Measurements from ENCODE around the gene FILIP1L. TPM values are rescaled to one million over a fixed set of nuclear protein-coding genes. Genes with fewer than 3 reads are reported as not detected.

FILIP1L gene
- total RNA-seq, 1 donor: 15.2 TPM

DNA sequence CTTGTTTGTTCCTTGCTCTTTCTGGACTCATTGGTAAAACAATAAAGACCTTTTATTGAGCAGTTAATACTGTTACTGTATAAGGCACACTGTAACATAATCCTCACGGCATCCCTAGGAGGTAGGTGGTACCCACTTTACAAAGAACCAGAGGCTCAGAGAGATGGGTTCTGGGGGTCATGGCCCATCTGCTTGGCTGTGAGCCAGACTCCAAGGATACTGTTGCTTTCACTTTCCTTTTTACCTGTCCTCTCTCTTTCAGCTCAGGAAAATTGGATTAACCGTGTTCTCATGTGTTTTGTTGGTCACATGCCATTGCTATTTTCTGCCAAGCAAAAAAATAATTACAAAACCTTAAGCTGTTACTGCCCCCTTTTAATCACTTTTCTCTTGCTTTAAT, 34.8 kb upstream of the FILIP1L start:
- DNase-seq (ENCODE audit: low read depth): no peak

GRCh38 chr3:100144255-100144866, 30.1 kb upstream of the FILIP1L start:
- DNase-seq (ENCODE audit: low read depth): no peak
- no peak overlapping the region for H3K4me3 ChIP-seq (ENCODE audit: low read depth, low read length)
- TF ChIP-seq, protein P1, sequence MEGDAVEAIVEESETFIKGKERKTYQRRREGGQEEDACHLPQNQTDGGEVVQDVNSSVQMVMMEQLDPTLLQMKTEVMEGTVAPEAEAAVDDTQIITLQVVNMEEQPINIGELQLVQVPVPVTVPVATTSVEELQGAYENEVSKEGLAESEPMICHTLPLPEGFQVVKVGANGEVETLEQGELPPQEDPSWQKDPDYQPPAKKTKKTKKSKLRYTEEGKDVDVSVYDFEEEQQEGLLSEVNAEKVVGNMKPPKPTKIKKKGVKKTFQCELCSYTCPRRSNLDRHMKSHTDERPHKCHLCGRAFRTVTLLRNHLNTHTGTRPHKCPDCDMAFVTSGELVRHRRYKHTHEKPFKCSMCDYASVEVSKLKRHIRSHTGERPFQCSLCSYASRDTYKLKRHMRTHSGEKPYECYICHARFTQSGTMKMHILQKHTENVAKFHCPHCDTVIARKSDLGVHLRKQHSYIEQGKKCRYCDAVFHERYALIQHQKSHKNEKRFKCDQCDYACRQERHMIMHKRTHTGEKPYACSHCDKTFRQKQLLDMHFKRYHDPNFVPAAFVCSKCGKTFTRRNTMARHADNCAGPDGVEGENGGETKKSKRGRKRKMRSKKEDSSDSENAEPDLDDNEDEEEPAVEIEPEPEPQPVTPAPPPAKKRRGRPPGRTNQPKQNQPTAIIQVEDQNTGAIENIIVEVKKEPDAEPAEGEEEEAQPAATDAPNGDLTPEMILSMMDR (IDR thresholded peaks at IDR 0.05; ENCODE audit: insufficient read depth, low read length): no peak

More for the DNA sequence above, 34.8 kb upstream of the FILIP1L start:
- TF ChIP-seq, protein P1 (IDR thresholded peaks at IDR 0.05; ENCODE audit: insufficient read depth, low read length): no peak
- H3K4me3 ChIP-seq (ENCODE audit: low read depth, low read length): no peak overlapping the region

DNA sequence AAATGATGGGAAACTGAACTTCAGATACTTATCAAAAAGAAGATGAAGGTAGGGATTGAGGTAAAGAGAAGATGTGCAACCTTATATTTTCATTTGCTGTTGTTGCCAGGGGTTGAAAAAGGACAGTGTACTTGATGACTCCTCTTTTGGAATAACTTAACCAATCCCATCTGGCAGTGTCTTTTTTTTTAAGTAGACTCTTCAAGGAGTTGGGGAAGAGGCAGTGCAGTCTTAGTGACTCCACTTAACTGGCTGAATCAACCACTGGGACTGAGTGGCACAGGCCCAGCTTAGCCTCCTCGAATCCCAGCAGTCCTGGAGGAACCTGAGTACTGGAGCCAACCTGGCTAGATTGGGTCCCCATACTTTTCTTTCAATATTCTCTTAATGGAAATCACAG, 27.3 kb upstream of the FILIP1L start:
- H3K4me3 ChIP-seq (ENCODE audit: low read depth, low read length): no peak overlapping the region
- no peak for DNase-seq (ENCODE audit: low read depth)
- TF ChIP-seq, protein P1 (IDR thresholded peaks at IDR 0.05; ENCODE audit: insufficient read depth, low read length): no peak

DNA sequence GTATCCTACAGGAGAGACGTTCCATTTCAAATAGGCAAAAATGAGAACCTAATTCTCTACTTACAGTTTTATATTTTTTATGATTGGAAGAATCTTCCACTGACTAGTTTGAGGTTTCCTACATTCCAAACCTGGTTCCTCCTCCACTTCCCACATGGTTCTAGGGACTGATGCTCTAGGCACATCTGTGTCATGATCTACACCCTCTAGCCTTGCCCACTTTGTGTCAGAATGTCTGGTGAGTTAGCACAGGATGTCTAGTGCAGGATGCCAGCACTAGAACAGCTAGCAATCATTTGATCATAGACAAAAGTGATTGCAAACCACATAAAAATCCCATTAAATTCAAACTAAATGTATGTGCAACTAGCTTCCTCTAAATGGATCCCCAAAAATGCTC, 26.7 kb upstream of the FILIP1L start:
- DNase-seq (ENCODE audit: low read depth): no peak
- TF ChIP-seq, protein P1 (IDR thresholded peaks at IDR 0.05; ENCODE audit: insufficient read depth, low read length): no peak
- H3K4me3 ChIP-seq (ENCODE audit: low read depth, low read length): no peak overlapping the region

DNA sequence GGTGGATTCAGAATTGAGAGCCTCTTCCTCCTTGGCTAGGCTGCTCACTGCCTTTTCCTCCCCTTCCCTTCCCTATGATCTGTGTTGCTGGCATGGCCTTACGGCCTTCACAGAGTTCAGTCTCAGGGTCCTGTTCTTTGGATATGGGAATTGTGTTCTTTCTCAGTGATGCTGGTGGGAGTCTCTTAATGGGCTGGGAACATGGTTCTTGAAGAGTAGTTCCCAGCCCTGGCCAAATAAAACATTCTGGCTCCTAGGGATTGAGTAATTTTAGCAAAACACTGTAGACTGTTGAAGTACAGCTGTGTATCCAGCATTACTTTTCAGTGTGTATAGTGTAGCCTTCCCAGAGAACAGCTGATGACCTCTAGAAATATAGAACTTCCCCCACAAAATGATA, 22.6 kb upstream of the FILIP1L start:
- H3K4me3 ChIP-seq (ENCODE audit: low read depth, low read length): no peak overlapping the region
- TF ChIP-seq, protein P1 (IDR thresholded peaks at IDR 0.05; ENCODE audit: insufficient read depth, low read length): no peak
- DNase-seq (ENCODE audit: low read depth): peak; percentile 37

GRCh38 chr3:100131241-100131640, 16.9 kb upstream of the FILIP1L start:
- TF ChIP-seq, protein P1 (IDR thresholded peaks at IDR 0.05; ENCODE audit: insufficient read depth, low read length): no peak
- H3K4me3 ChIP-seq (ENCODE audit: low read depth, low read length): no peak overlapping the region
- DNase-seq (ENCODE audit: low read depth): no peak

DNA sequence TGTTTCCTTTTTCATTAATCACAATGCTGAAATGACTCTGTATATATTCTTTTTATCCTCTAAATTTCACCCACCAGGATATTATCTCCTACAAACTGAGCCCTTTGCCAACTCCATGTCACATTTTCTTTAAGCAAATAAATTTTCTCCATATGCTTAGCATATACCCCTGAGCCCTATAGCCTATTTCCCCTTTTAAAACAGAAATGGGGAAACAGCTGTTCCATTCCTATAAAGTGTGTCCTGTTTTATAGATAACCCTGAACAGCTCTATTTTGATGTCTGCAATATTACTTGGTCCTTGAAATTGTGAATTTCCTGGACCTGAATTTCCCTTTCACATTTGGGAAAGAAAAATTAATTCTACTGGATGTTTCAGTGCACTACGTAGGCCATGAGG, 15.6 kb upstream of the FILIP1L start:
- DNase-seq (ENCODE audit: low read depth): no peak
- TF ChIP-seq, protein P1 (IDR thresholded peaks at IDR 0.05; ENCODE audit: insufficient read depth, low read length): no peak
- H3K4me3 ChIP-seq (ENCODE audit: low read depth, low read length): no peak overlapping the region

Measured in fibroblast of the aortic adventitia (primary cell).